Thyroid gland (tissue), 4 donors: ENCODE measurements around the gene FTCD. TPM values are rescaled to one million over a fixed set of nuclear protein-coding genes. Genes with fewer than 3 reads are reported as not detected.

Experiments used
- DNase-seq, 2 donors: peaks; one replicate each; pipeline ENCODE4 v3.0.0-alpha.2; 2019
- H3K27ac ChIP-seq, 3 donors: fragments of 200-600 bp; sonication (generic); 1 replicate in 2 of 3; 2 replicates in 1 of 3; pipeline ENCODE4 v1.5.1; 2016 to 2019; ENCODE audit warnings: mild to moderate bottlenecking in 1 of 3, moderate library complexity in 1 of 3
- H3K27me3 ChIP-seq: fragments of 200-600 bp; sonication (generic); one replicate; pipeline ENCODE4 v1.5.1; 2019
- H3K36me3 ChIP-seq, 2 donors: fragments of 200-600 bp; sonication (generic); one replicate each; pipeline ENCODE4 v1.5.1; 2016 to 2019
- H3K4me1 ChIP-seq, 2 donors: fragments of 200-600 bp; sonication (generic); one replicate each; pipeline ENCODE4 v1.5.1; 2017 to 2019
- H3K4me3 ChIP-seq, 3 donors: fragments of 200-600 bp; sonication (generic); replicated peaks in 1 of 3; 1 replicate in 2 of 3; 2 replicates in 1 of 3; pipeline ENCODE4 v1.5.1; 2016; ENCODE audit warnings: mild to moderate bottlenecking in 1 of 3
- H3K9me3 ChIP-seq: fragments of 200-600 bp; sonication (generic); one replicate; pipeline ENCODE4 v1.5.1; 2017
- POLR2A ChIP-seq, 2 donors: fragments of 450-650 bp; IDR thresholded peaks; one replicate each; pipeline ENCODE4 v1.6.1; 2017; ENCODE audit warnings: antibody characterized with exemption in 2 of 2, mild to moderate bottlenecking in 2 of 2, moderate library complexity in 1 of 2
- WGBS, 2 donors: methylation state at CpG; one replicate each; pipeline ENCODE4 v1.1.5; 2017; 5-methylcytosine and 5-hydroxymethylcytosine counted together
- intact Hi-C: fragments of 100-400 bp; cut with DNase I; formaldehyde crosslinking; loops from one replicate; pipeline ENCODE4 v1.15.1; 2023
- total RNA-seq, 4 donors: library from RNA; depleted of rRNA; stranded (reverse); fragments of >200 nt; gene quantifications; one replicate each; pipeline ENCODE4 v1.2.3, GENCODE V29; 2016
- TF ChIP-seq, protein P1 (sequence below), 6 experiments: fragments of 200-600 bp in 3 of 6; fragments of 450-650 bp in 3 of 6; sonication (generic) in 3 of 6; IDR thresholded peaks; one replicate each; pipeline ENCODE4 v1.5.1; 2016 to 2019; ENCODE audit warnings: antibody characterized with exemption in 6 of 6, mild to moderate bottlenecking in 2 of 6, inconsistent platforms in 1 of 6, moderate library complexity in 1 of 6

Gene FTCD
- total RNA-seq, 4 donors from 2014 or later: 0.78 to 1.2 (median 0.94) TPM; not detected in 1

DNA sequence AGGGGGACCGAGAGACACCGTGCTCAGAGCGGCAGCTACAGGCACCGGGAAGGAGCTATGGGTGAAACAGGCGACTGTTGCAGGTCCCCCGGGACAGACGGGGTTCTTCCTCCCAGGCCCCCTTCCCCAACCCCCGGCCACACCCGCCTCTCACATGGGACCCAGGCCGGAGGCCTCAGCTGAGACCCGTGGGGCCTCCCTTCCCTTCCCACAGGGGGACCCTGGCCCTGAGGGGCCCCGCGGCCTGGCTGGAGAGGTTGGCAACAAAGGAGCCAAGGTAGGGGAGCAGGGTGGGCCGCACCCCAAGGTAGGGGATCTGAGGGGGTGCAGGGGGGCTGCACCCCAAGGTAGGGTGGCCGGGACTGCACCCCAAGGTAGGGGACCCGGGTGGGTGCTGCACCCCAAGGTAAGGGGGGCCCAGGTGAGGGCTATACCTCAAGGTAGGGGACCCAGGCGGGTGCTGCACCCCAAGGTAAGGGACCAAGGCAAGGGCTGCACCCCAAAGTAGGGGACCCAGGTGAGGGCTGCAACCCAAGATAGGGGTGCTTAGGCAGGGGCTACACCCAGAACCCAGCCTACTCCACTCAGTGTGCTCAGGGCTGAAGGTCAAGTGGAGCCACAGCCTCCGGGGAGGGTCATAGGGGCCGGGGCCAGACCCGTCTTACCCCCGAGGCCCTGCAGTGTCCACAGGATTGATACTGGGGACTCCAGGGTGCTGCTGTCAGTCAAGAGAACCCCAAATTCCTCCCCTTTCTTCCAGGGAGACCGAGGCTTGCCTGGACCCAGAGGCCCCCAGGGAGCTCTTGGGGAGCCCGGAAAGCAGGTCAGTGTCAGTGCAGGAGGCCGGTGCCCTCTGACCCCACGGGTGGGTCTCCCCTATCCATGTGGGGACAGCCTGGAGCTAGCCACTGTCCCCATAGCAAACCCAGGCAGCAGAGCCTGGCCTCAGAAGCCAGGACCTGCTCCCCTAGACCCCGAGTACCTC is 34.8 kb downstream of the FTCD start:
- DNase-seq: no peak
- H3K4me3 ChIP-seq: no peak overlapping the region
- WGBS, 2 donors: 91 to 99% methylated on average over 10 to 12 of the region's 26 CpGs
- H3K27me3 ChIP-seq: no peaks in the 10 kb centered on the region
- H3K9me3 ChIP-seq: no peaks in the 10 kb centered on the region
- H3K27ac ChIP-seq: no peak overlapping the region
- H3K4me1 ChIP-seq: no peaks in the 10 kb centered on the region
- TF ChIP-seq POLR2A (IDR thresholded peaks at IDR 0.05): no peak
- TF ChIP-seq, protein P1, sequence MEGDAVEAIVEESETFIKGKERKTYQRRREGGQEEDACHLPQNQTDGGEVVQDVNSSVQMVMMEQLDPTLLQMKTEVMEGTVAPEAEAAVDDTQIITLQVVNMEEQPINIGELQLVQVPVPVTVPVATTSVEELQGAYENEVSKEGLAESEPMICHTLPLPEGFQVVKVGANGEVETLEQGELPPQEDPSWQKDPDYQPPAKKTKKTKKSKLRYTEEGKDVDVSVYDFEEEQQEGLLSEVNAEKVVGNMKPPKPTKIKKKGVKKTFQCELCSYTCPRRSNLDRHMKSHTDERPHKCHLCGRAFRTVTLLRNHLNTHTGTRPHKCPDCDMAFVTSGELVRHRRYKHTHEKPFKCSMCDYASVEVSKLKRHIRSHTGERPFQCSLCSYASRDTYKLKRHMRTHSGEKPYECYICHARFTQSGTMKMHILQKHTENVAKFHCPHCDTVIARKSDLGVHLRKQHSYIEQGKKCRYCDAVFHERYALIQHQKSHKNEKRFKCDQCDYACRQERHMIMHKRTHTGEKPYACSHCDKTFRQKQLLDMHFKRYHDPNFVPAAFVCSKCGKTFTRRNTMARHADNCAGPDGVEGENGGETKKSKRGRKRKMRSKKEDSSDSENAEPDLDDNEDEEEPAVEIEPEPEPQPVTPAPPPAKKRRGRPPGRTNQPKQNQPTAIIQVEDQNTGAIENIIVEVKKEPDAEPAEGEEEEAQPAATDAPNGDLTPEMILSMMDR (IDR thresholded peaks at IDR 0.05): no peak
- peaks cover 3 to 18% of the 10 kb centered on the region in 2 donors for H3K36me3 ChIP-seq
- intact Hi-C loops: no loop called here

DNA sequence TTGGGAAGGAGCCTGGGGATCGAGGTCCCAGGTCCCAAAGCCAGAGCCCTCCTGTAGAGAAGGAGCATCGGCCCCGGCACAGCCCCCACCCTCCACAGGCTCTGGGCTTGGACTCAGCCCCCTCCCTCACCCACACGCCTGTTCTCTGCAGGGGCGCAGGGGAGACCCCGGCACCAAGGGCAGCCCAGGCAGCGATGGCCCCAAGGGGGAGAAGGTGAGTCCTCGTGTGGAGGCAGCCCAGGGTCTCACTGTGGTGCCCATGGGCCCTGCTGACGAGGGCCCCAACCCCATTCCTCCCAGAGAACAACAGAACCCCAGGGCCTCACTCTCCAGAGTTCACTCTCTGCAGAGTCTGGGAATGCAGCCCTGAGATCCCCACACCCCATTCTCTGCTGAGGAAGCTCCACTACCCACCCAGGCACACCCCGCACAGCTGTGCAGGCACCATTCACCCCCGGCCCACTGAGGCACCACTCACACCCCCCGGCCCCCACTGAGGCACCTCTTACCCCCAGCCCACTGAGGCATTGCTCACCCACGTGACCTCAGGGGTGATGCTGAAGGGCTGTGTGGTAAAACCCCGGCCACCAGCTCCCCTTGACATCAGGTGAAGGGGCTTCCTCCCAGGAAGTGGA is 35.6 kb downstream of the FTCD start:
- DNase-seq: no peak
- Histone ChIP-seq H3K36me3 (peaks cover 3 to 18% of the 10 kb centered on the region in 2 donors), H3K4me1 (no peaks in the 10 kb centered on the region), H3K27ac (no peak overlapping the region), H3K27me3 (no peaks in the 10 kb centered on the region), H3K9me3 (no peaks in the 10 kb centered on the region), H3K4me3 (no peak overlapping the region)
- intact Hi-C loops: no loop called here
- TF ChIP-seq, protein P1 (IDR thresholded peaks at IDR 0.05): no peak
- TF ChIP-seq POLR2A (IDR thresholded peaks at IDR 0.05): no peak
- 100% methylated on average over 1 to 4 of the region's 14 CpGs for WGBS, 2 donors

DNA sequence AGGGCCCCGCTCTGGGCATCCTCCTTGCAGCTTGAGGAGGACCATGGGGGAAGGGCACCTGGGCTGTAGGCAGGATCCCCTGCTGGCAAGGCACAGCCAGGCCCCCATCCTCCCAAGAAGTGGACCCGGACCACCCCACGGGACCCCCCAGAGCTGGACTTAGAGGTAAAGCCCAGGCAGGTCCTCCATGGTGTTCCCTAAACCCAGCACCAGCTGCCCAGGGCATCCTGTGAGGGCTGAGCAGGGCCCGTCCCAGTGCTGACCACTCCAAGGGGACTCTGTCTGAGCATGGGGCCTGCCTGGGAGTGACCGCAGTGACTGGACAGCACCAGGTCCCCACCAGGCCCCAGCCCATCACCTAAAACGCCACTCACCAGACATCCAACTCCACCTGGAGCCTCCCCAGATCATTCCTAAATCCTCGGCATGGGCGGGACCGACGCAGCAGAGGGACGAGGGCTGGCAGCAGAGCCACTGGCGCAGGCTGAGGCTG is 36.2 kb downstream of the FTCD start:
- WGBS, 2 donors: 87 to 90% methylated on average over 7 to 8 of the region's 12 CpGs
- H3K27ac ChIP-seq: no peak overlapping the region
- no peak for DNase-seq
- intact Hi-C loops: no loop called here
- H3K4me3 ChIP-seq: no peak overlapping the region
- TF ChIP-seq, protein P1 (IDR thresholded peaks at IDR 0.05): no peak
- no peak for TF ChIP-seq POLR2A (IDR thresholded peaks at IDR 0.05)
- H3K4me1 ChIP-seq: no peaks in the 10 kb centered on the region
- peaks cover 3 to 18% of the 10 kb centered on the region in 2 donors for H3K36me3 ChIP-seq
- no peaks in the 10 kb centered on the region for H3K9me3 ChIP-seq
- no peaks in the 10 kb centered on the region for H3K27me3 ChIP-seq

DNA sequence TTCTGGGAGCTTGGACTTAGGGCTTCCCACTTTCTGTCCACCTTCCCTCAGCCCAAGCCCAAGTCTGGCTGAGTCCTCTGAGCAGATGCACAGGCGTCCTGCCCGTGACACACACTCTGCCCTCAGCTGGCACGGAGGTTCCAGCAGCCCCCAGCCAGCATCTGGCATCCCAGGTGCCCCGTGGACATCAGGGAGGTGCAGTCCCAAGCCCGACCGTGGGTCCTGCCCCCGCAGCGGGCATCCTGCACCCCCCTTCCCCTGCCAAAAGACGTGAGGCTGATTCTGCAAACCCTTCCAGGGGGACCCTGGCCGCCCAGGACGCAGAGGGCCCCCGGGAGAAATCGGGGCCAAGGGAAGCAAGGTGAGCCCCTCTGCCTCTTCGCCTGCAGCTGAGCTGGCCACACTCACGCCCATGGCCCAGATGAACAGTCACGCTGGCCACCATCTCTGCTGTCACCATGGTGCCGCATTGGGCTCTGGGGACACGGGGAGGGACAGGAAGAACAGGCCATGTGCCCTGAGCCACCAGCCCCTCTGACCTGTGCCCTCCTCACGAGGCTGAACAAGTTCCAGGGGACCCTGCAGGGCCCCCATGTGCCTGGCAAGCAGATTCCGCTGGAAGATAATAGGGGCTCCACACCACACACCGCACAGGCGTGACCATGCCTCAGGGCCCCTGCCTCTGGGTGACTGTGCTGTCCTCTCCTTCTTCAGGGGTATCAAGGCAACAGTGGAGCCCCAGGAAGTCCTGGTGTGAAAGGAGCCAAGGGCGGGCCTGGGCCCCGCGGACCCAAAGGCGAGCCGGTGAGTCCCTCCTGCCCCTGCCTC is 36.8 kb downstream of the FTCD start:
- no peaks in the 10 kb centered on the region for H3K4me1 ChIP-seq

More for the DNA sequence above, 36.8 kb downstream of the FTCD start:
- peak in 1 of 2 donors; percentile 0 for DNase-seq
- Histone ChIP-seq H3K27me3 (no peaks in the 10 kb centered on the region), H3K4me3 (no peak overlapping the region), H3K27ac (no peak overlapping the region), H3K36me3 (peaks cover 7 to 18% of the 10 kb centered on the region in 2 donors), H3K9me3 (no peaks in the 10 kb centered on the region)
- intact Hi-C loops: no loop called here
- WGBS, 2 donors: 90 to 93% methylated on average over 15 to 21 of the region's 27 CpGs
- TF ChIP-seq POLR2A (IDR thresholded peaks at IDR 0.05): no peak
- TF ChIP-seq, protein P1 (IDR thresholded peaks at IDR 0.05): no peak
